Measurements from ENCODE around the gene MPP2.

Gene MPP2

DNA sequence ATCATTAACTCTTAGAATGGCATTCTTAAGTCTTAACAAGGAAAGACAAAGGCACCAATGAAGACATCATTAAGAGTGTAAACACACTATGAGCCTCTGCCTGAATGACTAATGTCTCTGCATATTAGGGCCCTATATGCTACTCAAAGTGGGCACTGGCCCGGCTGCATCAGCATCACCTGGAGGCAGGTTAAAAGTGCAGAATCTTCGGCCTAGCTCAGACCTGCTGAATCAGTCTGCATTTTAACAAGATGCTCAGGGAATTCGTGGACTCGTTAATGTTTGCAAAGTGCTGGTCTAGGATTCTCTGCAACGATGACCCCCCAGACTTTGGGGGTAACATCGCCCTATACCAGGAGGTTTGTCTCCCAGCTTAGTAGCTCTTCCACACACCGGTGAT lies 81.1 kb downstream of the MPP2 start:
- TF ChIP-seq TAF1 (IDR thresholded peaks at IDR 0.05; ENCODE audit: low read depth) = no peak
- TF ChIP-seq, protein P1, sequence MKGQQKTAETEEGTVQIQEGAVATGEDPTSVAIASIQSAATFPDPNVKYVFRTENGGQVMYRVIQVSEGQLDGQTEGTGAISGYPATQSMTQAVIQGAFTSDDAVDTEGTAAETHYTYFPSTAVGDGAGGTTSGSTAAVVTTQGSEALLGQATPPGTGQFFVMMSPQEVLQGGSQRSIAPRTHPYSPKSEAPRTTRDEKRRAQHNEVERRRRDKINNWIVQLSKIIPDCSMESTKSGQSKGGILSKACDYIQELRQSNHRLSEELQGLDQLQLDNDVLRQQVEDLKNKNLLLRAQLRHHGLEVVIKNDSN (IDR thresholded peaks at IDR 0.05) = no peak
- no peak for TF ChIP-seq ZBTB7A (IDR thresholded peaks at IDR 0.05; ENCODE audit: low read depth)
- TF ChIP-seq RAD21 (IDR thresholded peaks at IDR 0.05; ENCODE audit: low read depth) = no peak
- TF ChIP-seq TCF12 (IDR thresholded peaks at IDR 0.05; ENCODE audit: low read depth) = no peak
- TF ChIP-seq CREB1 (IDR thresholded peaks at IDR 0.05; ENCODE audit: low read depth) = no peak
- TF ChIP-seq, protein P2, sequence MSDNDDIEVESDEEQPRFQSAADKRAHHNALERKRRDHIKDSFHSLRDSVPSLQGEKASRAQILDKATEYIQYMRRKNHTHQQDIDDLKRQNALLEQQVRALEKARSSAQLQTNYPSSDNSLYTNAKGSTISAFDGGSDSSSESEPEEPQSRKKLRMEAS (IDR thresholded peaks at IDR 0.05) = no peak
- TF ChIP-seq EGR1 (IDR thresholded peaks at IDR 0.05) = no peak
- no peak for TF ChIP-seq YY1 (IDR thresholded peaks at IDR 0.05; ENCODE audit: low read depth)
- TF ChIP-seq NFIC (IDR thresholded peaks at IDR 0.05) = no peak
- no peak for TF ChIP-seq CEBPB (IDR thresholded peaks at IDR 0.05)
- no peak for TF ChIP-seq FOXM1 (IDR thresholded peaks at IDR 0.05; ENCODE audit: borderline replicate concordance, low read depth)
- TF ChIP-seq, protein P3, sequence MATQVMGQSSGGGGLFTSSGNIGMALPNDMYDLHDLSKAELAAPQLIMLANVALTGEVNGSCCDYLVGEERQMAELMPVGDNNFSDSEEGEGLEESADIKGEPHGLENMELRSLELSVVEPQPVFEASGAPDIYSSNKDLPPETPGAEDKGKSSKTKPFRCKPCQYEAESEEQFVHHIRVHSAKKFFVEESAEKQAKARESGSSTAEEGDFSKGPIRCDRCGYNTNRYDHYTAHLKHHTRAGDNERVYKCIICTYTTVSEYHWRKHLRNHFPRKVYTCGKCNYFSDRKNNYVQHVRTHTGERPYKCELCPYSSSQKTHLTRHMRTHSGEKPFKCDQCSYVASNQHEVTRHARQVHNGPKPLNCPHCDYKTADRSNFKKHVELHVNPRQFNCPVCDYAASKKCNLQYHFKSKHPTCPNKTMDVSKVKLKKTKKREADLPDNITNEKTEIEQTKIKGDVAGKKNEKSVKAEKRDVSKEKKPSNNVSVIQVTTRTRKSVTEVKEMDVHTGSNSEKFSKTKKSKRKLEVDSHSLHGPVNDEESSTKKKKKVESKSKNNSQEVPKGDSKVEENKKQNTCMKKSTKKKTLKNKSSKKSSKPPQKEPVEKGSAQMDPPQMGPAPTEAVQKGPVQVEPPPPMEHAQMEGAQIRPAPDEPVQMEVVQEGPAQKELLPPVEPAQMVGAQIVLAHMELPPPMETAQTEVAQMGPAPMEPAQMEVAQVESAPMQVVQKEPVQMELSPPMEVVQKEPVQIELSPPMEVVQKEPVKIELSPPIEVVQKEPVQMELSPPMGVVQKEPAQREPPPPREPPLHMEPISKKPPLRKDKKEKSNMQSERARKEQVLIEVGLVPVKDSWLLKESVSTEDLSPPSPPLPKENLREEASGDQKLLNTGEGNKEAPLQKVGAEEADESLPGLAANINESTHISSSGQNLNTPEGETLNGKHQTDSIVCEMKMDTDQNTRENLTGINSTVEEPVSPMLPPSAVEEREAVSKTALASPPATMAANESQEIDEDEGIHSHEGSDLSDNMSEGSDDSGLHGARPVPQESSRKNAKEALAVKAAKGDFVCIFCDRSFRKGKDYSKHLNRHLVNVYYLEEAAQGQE (IDR thresholded peaks at IDR 0.05; ENCODE audit: low read depth) = no peak
- no peak for TF ChIP-seq EP300 (IDR thresholded peaks at IDR 0.05; ENCODE audit: borderline replicate concordance)

DNA sequence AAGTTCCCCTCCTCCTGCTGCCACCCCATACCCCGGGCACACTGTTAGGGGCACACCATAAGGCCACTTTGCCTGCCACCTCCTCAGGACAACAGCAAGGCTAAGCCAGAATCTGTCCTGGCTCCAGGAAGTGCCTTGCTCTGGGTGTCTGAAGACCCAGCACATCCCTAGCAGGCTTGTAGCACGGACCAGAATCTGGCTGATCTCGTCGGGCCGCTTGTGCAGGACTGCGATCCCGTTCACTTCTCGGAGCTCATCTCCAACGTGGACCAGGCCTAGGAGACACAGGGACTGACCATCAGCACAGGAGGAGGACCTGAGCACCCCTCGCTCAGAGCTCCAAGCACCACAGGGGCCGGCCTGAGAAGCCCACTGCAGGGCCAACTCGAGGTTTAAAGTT lies 81.8 kb downstream of the MPP2 start:
- TF ChIP-seq TCF12 (IDR thresholded peaks at IDR 0.05; ENCODE audit: low read depth) (no peak), CREB1 (IDR thresholded peaks at IDR 0.05; ENCODE audit: low read depth) (no peak), FOXM1 (IDR thresholded peaks at IDR 0.05; ENCODE audit: borderline replicate concordance, low read depth) (no peak), EP300 (IDR thresholded peaks at IDR 0.05; ENCODE audit: borderline replicate concordance) (no peak)
- TF ChIP-seq, protein P2 (IDR thresholded peaks at IDR 0.05) = no peak
- TF ChIP-seq, protein P3 (IDR thresholded peaks at IDR 0.05; ENCODE audit: low read depth) = no peak
